Measurements from ENCODE around the gene KLRG1. TPM values are rescaled to one million over a fixed set of nuclear protein-coding genes. Genes with fewer than 3 reads are reported as not detected.

Gene KLRG1
- polyA plus RNA-seq, 2 of the 4 experiments (the other 2 are of a cell fraction), result 5.1 to 9.4 TPM

- H3K4me1 ChIP-seq, result peaks cover 5% of the 10 kb centered on the region; the same call in 1 of the 3 replicates
- POLR2A ChIA-PET, result no interaction called here
- no peaks in the 10 kb centered on the region for H3K9me3 ChIP-seq
- FAIRE-seq (no peak), ATAC-seq (no peak), DNase-seq (ENCODE audit: low read depth in 1 of 2, low spot score in 1 of 2) (no peak)
- CTCF ChIA-PET, result interaction anchor here (0.9 kb wide), 1 partner anchor 96 kb away, joined by 3 read pairs; no protein-coding TSS in a partner anchor
- no peak overlapping the region for H3K4me3 ChIP-seq
- TF ChIP-seq BHLHE40 (IDR thresholded peaks at IDR 0.05; ENCODE audit: low read depth, low read length) (no peak), ELK1 (IDR thresholded peaks at IDR 0.05; ENCODE audit: low read depth, low read length) (no peak), RFX5 (IDR thresholded peaks at IDR 0.05) (no peak), TFCP2L1 (CRISPR knock-in tag; IDR thresholded peaks at IDR 0.05) (no peak), FOSL2 (IDR thresholded peaks at IDR 0.05) (no peak), FOSL2 (CRISPR knock-in tag; IDR thresholded peaks at IDR 0.05) (no peak), MAZ (IDR thresholded peaks at IDR 0.05; ENCODE audit: borderline replicate concordance, low read depth, low read length) (no peak), RCOR1 (IDR thresholded peaks at IDR 0.05; ENCODE audit: low read depth, low read length) (no peak), CHD2 (IDR thresholded peaks at IDR 0.05; ENCODE audit: low read length, partially characterized antibody) (no peak), EHF (CRISPR knock-in tag; IDR thresholded peaks at IDR 0.05) (no peak), CEBPB (IDR thresholded peaks at IDR 0.05) (no peak), MAFK (IDR thresholded peaks at IDR 0.05; ENCODE audit: partially characterized antibody) (no peak), ZSCAN20 (CRISPR knock-in tag; IDR thresholded peaks at IDR 0.05) (no peak), PHF8 (IDR thresholded peaks at IDR 0.05; ENCODE audit: borderline replicate concordance, low read depth) (no peak), RARB (CRISPR knock-in tag; IDR thresholded peaks at IDR 0.05) (no peak)
- H3K4me2 ChIP-seq, result no peak overlapping the region
- H3K27ac ChIP-seq, result no peak overlapping the region
- 86% methylated on average over 8 of the region's 8 CpGs for WGBS (ENCODE audit: missing lambda C conversion rate)
Observed at GRCh38 chr12:8953773-8954402, 35.5 kb upstream of the KLRG1 start.

- Histone ChIP-seq H3K4me1 (peaks cover 2% of the 10 kb centered on the region; the same call in 1 of the 3 replicates), H3K9me3 (no peaks in the 10 kb centered on the region), H3K27ac (no peak overlapping the region), H3K4me3 (no peak overlapping the region), H3K4me2 (no peak overlapping the region)
- no peak for ATAC-seq
- DNase-seq (ENCODE audit: low read depth in 1 of 2, low spot score in 1 of 2), result no peak
- FAIRE-seq, result no peak
- CTCF ChIA-PET, result interaction anchor here (0.8 to 1.5 kb wide), 2 partner anchors 26 to 176 kb away, joined by 3 to 4 read pairs; no protein-coding TSS in a partner anchor
- 89% methylated on average over 15 of the region's 15 CpGs for WGBS (ENCODE audit: missing lambda C conversion rate)
- POLR2A ChIA-PET, result no interaction called here
- TF ChIP-seq JUN (IDR thresholded peaks at IDR 0.05) (no peak), HES2 (IDR thresholded peaks at IDR 0.05) (no peak), SMC3 (IDR thresholded peaks at IDR 0.05) (no peak), GATA3 (IDR thresholded peaks at IDR 0.05; ENCODE audit: borderline replicate concordance) (no peak), BCL3 (IDR thresholded peaks at IDR 0.05) (no peak), REST (IDR thresholded peaks at IDR 0.05) (no peak), FOSL2 (IDR thresholded peaks at IDR 0.05) (no peak), FOSL2 (CRISPR knock-in tag; IDR thresholded peaks at IDR 0.05) (no peak), USF2 (IDR thresholded peaks at IDR 0.05) (no peak), RNF2 (IDR thresholded peaks at IDR 0.05; ENCODE audit: borderline replicate concordance, low read depth) (no peak)
Observed at GRCh38 chr12:8956073-8956472, 33.3 kb upstream of the KLRG1 start.
